Activated T-cell treated with anti-CD3 and anti-CD28 coated beads for 24 hours (primary cell): Measurements from ENCODE around the gene JAKMIP1.
"Not testable (repeated sequence)": the region's sequence is repeated elsewhere in the genome, so short reads cannot be mapped to it uniquely, and the experiment has no call there.

ENCODE experiments used
- DNase-seq: peaks from one replicate; pipeline ENCODE4 v3.0.0-alpha.2; 2020; ENCODE audit warnings: low read depth

JAKMIP1 gene

GRCh38 chr4:6143603-6144181 lies 56.7 kb downstream of the JAKMIP1 start:
- no peak for DNase-seq

- no peak for DNase-seq
Observed at GRCh38 chr4:6142935-6143602, 57.3 kb downstream of the JAKMIP1 start.

GRCh38 chr4:6142511-6142910 lies 57.8 kb downstream of the JAKMIP1 start:
- DNase-seq, result no peak

GRCh38 chr4:6141554-6141953 lies 58.8 kb downstream of the JAKMIP1 start:
- DNase-seq, result no peak

GRCh38 chr4:6141021-6141420 lies 59.3 kb downstream of the JAKMIP1 start:
- DNase-seq, result not testable (repeated sequence)

- DNase-seq, result no peak
Observed at GRCh38 chr4:6137747-6138135, 62.6 kb downstream of the JAKMIP1 start.

GRCh38 chr4:6137027-6137746 lies 63.2 kb downstream of the JAKMIP1 start:
- no peak for DNase-seq

GRCh38 chr4:6134612-6135220 lies 65.6 kb downstream of the JAKMIP1 start:
- peak; percentile 10 for DNase-seq

- no peak for DNase-seq
Observed at GRCh38 chr4:6132716-6133115, 67.6 kb downstream of the JAKMIP1 start.

- DNase-seq, result no peak
Observed at GRCh38 chr4:6128221-6128850, 72.0 kb downstream of the JAKMIP1 start.

GRCh38 chr4:6126971-6127745 lies 73.2 kb downstream of the JAKMIP1 start:
- no peak for DNase-seq

- no peak for DNase-seq
Observed at GRCh38 chr4:6125103-6125651, 75.2 kb downstream of the JAKMIP1 start.

GRCh38 chr4:6124386-6125102 lies 75.8 kb downstream of the JAKMIP1 start:
- DNase-seq, result no peak

GRCh38 chr4:6123976-6124375 lies 76.4 kb downstream of the JAKMIP1 start:
- DNase-seq, result no peak

GRCh38 chr4:6123541-6123940 lies 76.8 kb downstream of the JAKMIP1 start:
- DNase-seq, result no peak

GRCh38 chr4:6123116-6123515 lies 77.2 kb downstream of the JAKMIP1 start:
- DNase-seq, result no peak

GRCh38 chr4:6122496-6122895 lies 77.9 kb downstream of the JAKMIP1 start:
- DNase-seq, result no peak

- no peak for DNase-seq
Observed at GRCh38 chr4:6121941-6122340, 78.4 kb downstream of the JAKMIP1 start.

- DNase-seq, result no peak
Observed at GRCh38 chr4:6121276-6121850, 79.0 kb downstream of the JAKMIP1 start.

GRCh38 chr4:6120361-6120760 lies 80.0 kb downstream of the JAKMIP1 start:
- no peak for DNase-seq
